Suppressor macrophage treated with lipopolysaccharide for 4 hours (primary cell): ENCODE measurements around the gene IZUMO4.
"Not testable (repeated sequence)": the region's sequence is repeated elsewhere in the genome, so short reads cannot be mapped to it uniquely, and the experiment has no call there.

ENCODE experiments used
- DNase-seq: peaks from one replicate; pipeline ENCODE4 v3.0.0-alpha.2; 2020

The IZUMO4 gene

DNA sequence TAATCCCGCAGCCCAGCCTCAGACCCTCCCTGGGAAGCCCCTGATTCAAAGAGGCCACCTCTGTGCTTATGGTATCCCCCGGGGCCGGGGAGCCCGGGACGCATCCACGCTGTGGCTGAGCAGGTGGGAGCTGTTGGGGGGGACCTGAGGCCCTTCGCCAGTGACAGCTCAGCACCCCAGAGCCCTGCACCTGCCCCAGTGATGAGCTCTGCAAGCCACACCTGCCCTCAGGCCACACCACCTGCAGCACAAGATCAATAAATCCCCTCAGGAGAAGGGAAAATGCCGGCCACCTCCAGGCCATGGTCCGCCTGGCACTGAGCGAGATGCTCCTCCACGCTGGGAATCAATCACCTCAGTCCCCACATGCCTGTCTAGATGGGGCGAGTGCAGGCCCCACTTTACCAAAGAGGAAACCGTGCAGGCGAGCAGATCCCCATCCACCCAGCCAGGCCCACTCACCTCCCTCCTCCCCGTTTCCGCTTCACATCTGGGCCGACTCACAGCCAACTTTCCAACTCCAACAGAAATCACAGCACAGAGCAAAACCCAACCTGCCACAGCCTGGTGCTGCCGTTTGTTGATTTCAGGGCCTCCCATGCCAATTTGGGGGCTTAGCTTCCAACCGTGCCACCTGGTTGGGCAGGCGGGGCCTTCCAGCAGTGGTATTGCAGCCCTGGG lies 13.4 kb upstream of the IZUMO4 start:
- DNase-seq, result peak; percentile 31

- peak; percentile 84 for DNase-seq
These were observed 11.6 kb upstream of the IZUMO4 start for GRCh38 chr19:2084993-2085720.

GRCh38 chr19:2086695-2087620 lies 9.8 kb upstream of the IZUMO4 start:
- DNase-seq, result not testable (repeated sequence)

DNA sequence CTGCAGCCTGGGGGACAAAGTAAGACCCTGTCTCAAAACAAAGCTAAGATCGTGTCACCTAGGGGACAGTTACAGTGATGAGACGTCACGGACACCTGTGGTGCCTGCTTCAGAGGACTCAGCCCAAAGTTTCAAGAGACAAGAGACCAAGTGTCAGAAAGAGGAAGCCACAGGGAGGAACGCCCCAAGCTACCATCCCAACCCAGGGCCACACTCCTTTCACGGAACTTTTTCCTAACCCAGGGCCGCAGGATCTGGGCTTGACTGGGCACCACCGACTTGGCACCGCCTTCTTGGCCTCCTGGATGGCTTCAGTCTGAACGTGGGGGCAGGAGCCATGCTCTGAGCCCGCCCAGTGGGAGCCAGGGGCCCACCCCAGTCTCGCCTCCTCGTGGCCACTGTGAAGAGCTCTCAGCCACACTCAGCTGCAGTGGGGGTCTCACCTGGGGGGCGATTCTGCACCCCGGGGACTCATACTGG lies 9.1 kb upstream of the IZUMO4 start:
- DNase-seq, result peak; percentile 55

DNA sequence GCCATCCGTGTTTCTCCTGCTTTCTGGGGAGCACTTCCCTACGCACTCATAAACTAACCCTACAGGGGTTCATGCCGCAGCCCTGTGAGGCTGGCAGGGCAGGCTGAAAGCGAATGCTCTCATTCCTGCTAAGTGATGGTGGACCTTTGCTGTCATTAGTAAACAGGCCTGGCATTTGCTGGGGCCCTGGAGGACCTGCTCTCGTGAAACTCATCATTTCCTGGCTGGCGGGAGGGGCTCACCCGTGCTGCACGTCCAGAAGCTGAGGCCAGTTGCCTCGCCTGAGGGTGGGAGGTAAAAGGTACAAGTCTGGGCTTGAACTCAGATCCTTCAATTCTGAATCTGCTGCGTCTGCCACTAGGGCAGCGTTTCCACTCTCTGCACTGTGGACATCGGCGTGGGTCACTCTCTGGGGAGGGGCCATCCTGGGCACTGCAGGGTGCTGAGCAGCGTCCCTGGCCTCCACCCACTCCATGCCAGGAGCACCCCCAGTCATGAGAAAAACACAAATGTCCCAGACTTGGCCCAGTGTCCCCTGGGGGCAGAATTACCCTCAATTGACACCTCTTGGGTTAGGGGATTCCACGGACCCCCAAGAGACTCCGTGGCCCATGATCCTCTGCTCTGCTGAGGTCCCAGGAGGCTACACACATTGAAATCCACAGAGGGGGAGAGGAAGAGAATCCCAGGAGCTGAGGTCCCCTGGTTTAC lies 7.6 kb upstream of the IZUMO4 start:
- peak; percentile 30 for DNase-seq

GRCh38 chr19:2089727-2090053 lies 7.0 kb upstream of the IZUMO4 start:
- DNase-seq, result no peak

DNA sequence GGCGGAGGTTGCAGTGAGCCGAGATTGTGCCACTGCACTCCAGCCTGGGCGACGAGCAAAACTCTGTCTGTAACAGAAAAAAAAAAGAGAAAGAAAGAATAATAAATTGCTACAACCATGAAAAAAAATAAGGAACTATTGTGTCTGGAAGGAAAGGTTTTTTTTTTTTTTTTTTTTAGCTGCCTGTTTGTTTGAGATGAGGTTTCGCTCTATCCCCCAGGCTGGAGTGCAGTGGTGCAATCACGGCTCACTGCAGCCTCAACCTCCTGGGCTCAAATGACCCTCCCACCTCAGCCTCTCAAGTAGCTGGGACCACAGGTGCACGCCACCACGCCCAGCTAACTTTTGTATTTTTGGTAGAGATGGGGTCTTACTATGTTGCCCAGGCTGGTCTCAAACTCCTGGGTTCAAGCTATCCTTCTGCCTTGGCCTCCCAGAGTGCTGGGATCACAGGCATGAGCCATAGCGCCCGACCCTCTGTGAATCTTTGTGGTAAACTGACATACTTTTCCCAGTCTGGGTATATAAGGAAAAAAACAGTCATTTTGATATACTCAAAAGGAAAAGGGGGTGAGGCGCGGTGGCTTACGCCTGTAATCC lies 4.7 kb upstream of the IZUMO4 start:
- DNase-seq, result peak; percentile 41

GRCh38 chr19:2096034-2096479 lies 658 bp upstream of the IZUMO4 start, which contains the start of gene MOB3A:
MOB3A (minus strand) TSS chr19:2096326; CDS start chr19:2078560, 17,766 bp downstream.
- DNase-seq, result peak; percentile 95

- no peak for DNase-seq
These were observed 629 bp downstream of the IZUMO4 start for GRCh38 chr19:2097203-2097885.

GRCh38 chr19:2097886-2098327 lies 1.2 kb downstream of the IZUMO4 start:
- no peak for DNase-seq

- no peak for DNase-seq
These were observed 2.4 kb downstream of the IZUMO4 start for GRCh38 chr19:2099054-2099501.

DNA sequence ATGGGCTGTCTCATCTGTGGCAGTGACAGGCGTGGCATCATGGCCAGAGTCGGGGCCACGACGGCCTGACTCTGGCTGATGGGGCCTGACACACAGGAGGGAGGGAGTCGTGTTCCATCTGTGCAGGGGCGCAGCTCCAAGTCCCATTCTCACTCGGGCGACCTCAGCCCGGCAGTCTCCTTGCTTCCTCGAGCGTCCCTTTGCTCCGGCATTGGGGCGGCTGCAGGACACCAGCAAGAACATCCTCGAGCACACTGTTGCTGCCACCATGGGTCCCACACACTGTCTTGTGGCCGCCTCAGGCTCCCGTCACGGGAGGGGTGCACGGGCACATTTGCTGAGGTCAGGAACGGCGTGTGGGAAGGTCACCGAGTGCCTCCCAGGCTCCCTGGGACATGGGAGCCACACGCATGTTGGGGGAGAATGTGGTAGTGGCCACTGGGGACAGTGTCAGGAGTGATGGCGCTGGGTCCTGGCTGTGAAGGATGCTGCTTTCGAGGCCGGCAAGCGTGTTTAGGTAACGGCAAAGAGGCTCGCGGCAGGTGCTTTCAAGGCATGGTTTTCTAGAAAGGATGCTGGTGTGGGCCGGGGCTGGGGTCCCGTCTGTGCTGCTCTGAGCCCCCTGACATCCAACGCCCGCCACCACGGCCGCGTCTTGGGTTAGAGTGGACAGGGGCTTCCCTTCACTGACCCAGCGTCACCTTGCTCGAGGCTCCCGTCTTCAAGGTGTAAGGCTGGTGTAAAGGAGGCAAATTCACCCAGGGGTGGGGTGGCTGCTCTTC lies 3.4 kb downstream of the IZUMO4 start:
- no peak for DNase-seq

DNA sequence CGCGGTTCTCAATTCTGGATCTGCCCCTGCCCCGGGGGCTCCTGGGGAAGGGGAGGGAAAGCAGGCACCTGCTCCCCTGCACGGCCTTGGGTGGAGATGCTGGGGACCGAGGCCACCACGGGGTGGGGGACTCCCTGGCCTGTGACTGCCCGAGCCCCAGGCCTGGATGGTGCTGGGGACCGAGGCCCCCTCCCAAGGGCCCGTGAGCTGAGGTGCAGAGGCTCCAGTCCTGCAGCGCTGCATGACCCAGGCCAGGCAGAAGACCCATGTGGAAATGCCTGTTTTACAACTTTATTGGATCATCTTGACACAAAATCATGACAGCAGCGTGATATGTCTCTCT lies 4.0 kb downstream of the IZUMO4 start:
- no peak for DNase-seq

DNA sequence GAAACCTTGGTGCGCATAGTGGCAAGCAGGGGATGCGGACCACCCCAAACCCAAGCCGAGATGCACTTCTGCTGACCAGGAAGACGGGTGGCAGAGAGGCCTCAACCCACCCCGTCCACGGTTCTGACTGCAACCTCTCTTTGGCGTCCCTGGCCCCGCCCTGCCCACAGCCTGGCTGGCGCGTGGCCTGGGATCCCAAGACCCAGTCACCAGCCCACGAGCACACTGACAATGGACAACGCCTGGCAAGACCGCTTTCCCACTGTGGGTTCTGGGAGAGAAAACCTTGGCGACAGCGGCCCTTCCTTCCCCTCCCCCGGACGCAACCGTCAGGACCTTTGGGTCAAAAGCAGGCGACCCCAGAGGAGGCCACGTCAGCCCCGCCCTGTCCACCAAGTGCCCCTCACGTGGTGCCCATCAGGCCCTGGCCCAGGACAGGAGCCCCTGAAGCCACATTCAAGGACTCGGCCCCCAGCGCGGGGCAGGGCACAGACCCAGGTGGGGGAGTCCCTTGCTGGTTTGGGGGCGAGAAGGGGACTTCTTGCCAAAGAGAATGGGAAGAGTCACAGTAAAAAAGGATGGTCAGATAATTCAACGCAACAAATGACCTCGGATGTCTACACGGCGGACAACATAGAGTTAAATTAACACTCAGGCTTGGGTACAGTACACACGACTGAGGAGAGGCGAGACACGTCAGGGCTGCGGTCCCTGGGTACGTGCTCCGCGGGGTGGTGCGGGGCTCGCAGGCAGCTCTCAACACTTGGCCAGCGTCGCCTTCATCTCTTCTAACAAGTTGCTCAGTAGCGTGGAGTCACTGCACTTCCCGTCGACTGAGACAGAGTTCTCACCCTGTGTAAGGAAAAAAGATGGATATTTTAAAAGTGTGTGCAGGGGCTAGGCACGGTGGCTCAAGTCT lies 5.0 kb downstream of the IZUMO4 start:
- no peak for DNase-seq

GRCh38 chr19:2103045-2103707 lies 6.5 kb downstream of the IZUMO4 start:
- no peak for DNase-seq

GRCh38 chr19:2108251-2109016 lies 11.7 kb downstream of the IZUMO4 start:
- DNase-seq, result no peak

- DNase-seq, result no peak
These were observed 12.5 kb downstream of the IZUMO4 start for GRCh38 chr19:2109046-2109864.
